Peyer's patch (tissue), 4 donors: ENCODE results near the gene PEAK1. TPM values are rescaled to one million over a fixed set of nuclear protein-coding genes. Genes with fewer than 3 reads are reported as not detected.
A peak's percentile ranks its signal among the peaks of the same experiment; 100 is the strongest.

Experiments used
- DNase-seq, 3 donors: peaks; one replicate each; pipeline ENCODE4 v3.0.0-alpha.2; 2017 to 2019
- H3K27ac ChIP-seq, 4 donors: fragments of 200-600 bp; sonication (generic); one replicate each; pipeline ENCODE4 v1.5.1; 2016 to 2019
- H3K27me3 ChIP-seq, 2 donors: fragments of 200-600 bp; sonication (generic); one replicate each; pipeline ENCODE4 v1.5.1; 2019
- H3K36me3 ChIP-seq, 3 donors: fragments of 200-600 bp; sonication (generic); one replicate each; pipeline ENCODE4 v1.5.1; 2016 to 2019
- H3K4me1 ChIP-seq, 4 donors: fragments of 200-600 bp; sonication (generic); one replicate each; pipeline ENCODE4 v1.5.1; 2016 to 2019
- H3K4me3 ChIP-seq, 4 donors: fragments of 200-600 bp; sonication (generic); 1 replicate in 3 of 4; 2 replicates in 1 of 4; pipeline ENCODE4 v1.5.1; 2016 to 2019; ENCODE audit warnings: mild to moderate bottlenecking in 1 of 4
- H3K9me3 ChIP-seq, 4 donors: fragments of 200-600 bp; sonication (generic); one replicate each; pipeline ENCODE4 v1.5.1; 2016 to 2019; ENCODE audit warnings: mild to moderate bottlenecking in 1 of 4
- POLR2A ChIP-seq, 2 donors: fragments of 450-650 bp; IDR thresholded peaks; one replicate each; pipeline ENCODE4 v1.5.1; 2017; ENCODE audit warnings: antibody characterized with exemption in 2 of 2, mild to moderate bottlenecking in 2 of 2, moderate library complexity in 2 of 2
- total RNA-seq, 4 donors: library from RNA; depleted of rRNA; stranded (reverse); fragments of >200 nt; gene quantifications; one replicate each; pipeline ENCODE4 v1.1.0, GENCODE V29; 2016
- TF ChIP-seq, protein P1 (sequence below), 6 experiments: fragments of 450-650 bp in 4 of 6; fragments of 200-600 bp in 2 of 6; sonication (generic) in 1 of 6; IDR thresholded peaks; one replicate each; pipeline ENCODE4 v1.5.1; 2017 to 2019; ENCODE audit warnings: antibody characterized with exemption in 6 of 6, mild to moderate bottlenecking in 3 of 6, moderate library complexity in 1 of 6

The PEAK1 gene
- total RNA-seq, 4 donors from 2014 or later: 28.7 to 81.7 (median 52.4) TPM

DNA sequence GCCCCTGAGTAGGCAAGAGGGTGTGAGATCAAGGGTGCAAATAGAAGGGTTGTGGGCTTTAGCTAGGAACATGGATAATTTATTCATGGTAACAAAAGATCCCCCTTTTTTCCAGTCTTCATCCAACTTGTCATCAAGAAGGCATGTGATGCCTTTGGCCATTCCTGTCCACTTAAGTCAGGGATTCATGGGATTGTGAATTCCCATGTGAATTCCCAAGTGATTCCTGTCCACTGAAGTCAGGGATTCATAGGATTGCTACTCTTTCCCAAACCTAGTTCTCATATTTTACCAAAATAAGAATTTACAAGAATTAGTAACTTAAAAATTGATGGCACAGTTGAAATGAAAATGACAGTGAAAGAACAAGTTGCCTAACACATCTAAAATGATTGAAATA lies 41.6 kb upstream of the PEAK1 start:
- H3K9me3 ChIP-seq: no peaks in the 10 kb centered on the region
- no peak overlapping the region for H3K4me3 ChIP-seq
- H3K36me3 ChIP-seq: peaks cover 0 to 46% (median 0%) of the 10 kb centered on the region in 3 donors
- no peaks in the 10 kb centered on the region for H3K27me3 ChIP-seq
- no peak for DNase-seq
- H3K4me1 ChIP-seq: peaks cover 0 to 7% (median 0%) of the 10 kb centered on the region in 4 donors
- no peak overlapping the region for H3K27ac ChIP-seq
- TF ChIP-seq, protein P1, sequence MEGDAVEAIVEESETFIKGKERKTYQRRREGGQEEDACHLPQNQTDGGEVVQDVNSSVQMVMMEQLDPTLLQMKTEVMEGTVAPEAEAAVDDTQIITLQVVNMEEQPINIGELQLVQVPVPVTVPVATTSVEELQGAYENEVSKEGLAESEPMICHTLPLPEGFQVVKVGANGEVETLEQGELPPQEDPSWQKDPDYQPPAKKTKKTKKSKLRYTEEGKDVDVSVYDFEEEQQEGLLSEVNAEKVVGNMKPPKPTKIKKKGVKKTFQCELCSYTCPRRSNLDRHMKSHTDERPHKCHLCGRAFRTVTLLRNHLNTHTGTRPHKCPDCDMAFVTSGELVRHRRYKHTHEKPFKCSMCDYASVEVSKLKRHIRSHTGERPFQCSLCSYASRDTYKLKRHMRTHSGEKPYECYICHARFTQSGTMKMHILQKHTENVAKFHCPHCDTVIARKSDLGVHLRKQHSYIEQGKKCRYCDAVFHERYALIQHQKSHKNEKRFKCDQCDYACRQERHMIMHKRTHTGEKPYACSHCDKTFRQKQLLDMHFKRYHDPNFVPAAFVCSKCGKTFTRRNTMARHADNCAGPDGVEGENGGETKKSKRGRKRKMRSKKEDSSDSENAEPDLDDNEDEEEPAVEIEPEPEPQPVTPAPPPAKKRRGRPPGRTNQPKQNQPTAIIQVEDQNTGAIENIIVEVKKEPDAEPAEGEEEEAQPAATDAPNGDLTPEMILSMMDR (IDR thresholded peaks at IDR 0.05): no peak
- TF ChIP-seq POLR2A (IDR thresholded peaks at IDR 0.05): no peak

DNA sequence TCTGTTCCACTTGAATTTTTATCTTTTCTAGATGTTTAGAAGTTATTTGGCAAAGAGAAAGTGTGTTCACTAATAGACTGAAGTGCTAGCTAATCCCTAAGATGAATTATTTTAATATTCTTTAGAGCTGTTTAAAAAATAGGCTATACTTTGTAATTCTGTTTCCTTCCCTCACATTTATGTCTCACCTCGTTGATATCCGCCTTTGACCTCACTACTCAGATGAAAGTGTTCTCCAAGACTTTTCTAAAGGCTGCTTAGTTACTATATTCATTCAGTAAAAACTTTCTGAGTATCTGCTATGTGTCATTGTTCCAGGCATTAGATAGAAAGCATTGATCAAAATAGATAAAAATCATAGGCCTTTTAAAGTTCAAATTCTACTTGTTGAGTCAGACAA lies 39.1 kb upstream of the PEAK1 start:
- Histone ChIP-seq H3K4me1 (peaks cover 0 to 15% (median 0%) of the 10 kb centered on the region in 4 donors), H3K27ac (no peak overlapping the region), H3K36me3 (peaks cover 0 to 26% (median 0%) of the 10 kb centered on the region in 3 donors), H3K4me3 (no peak overlapping the region), H3K27me3 (no peaks in the 10 kb centered on the region), H3K9me3 (no peaks in the 10 kb centered on the region)
- DNase-seq: no peak
- no peak for TF ChIP-seq POLR2A (IDR thresholded peaks at IDR 0.05)
- TF ChIP-seq, protein P1 (IDR thresholded peaks at IDR 0.05): no peak

DNA sequence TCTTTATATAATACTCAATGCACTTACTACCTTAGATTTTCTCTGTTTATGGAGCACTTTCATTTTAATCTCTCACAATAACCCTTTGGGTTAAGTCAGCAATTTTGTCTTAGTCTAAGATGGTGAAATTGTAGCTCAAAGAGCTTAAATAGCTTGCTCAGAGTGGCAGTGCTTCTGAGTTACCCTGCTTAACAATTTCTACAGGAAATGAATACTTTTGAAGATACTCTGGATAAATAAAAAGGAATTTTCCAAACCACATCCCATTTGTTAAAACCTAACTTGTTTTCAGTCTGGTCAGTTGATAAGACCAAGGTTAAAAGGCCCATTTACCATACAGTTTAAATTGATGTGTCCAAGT lies 38.0 kb upstream of the PEAK1 start:
- no peaks in the 10 kb centered on the region for H3K27me3 ChIP-seq
- H3K9me3 ChIP-seq: no peaks in the 10 kb centered on the region
- DNase-seq: no peak
- peaks cover 0 to 22% (median 0%) of the 10 kb centered on the region in 3 donors for H3K36me3 ChIP-seq
- TF ChIP-seq, protein P1 (IDR thresholded peaks at IDR 0.05): no peak
- no peak for TF ChIP-seq POLR2A (IDR thresholded peaks at IDR 0.05)
- H3K4me3 ChIP-seq: no peak overlapping the region
- peaks cover 0 to 15% (median 0%) of the 10 kb centered on the region in 4 donors for H3K4me1 ChIP-seq
- peak overlapping the region in 2 of 4 donors; percentile 1 to 34 for H3K27ac ChIP-seq

DNA sequence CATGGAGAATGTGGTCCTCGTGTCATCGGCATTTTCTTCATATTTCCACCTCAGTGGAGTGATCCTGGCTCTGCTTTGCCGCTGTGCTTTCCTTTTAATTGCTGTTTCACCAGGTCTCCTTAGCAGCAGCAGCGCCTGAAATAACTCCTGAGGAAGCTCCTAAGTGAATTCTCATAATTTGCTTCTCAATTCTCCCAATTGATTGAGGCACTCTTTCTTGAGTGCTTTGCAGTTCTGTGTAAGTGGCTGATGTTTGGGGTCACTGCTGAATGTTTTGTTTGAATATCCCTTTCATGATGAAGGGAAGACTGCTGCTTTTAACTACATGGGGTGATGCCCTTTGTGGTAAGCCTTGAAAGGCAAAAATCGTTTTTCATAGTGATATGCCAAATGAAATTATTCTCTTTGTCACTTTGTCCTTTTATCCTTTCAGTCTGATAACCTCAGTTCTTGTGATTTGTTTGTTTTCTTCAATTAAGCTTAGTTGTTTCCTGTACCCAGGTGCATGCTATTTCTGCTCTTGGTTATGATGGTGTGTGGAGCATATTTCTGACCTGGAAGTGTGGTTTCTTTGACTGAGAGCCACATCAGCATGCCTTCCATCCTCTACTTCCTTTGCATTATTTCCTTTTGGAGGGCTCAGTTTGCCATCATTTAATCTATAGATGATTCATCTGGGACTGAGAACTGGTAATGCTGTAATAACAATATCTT lies 37.4 kb upstream of the PEAK1 start:
- DNase-seq: no peak
- Histone ChIP-seq H3K4me1 (peaks cover 0 to 15% (median 0%) of the 10 kb centered on the region in 4 donors), H3K4me3 (no peak overlapping the region)

GRCh38 chr15:77456746-77457145 lies 36.8 kb upstream of the PEAK1 start:
- peaks cover 0 to 15% (median 0%) of the 10 kb centered on the region in 4 donors for H3K4me1 ChIP-seq
- TF ChIP-seq POLR2A (IDR thresholded peaks at IDR 0.05): no peak
- TF ChIP-seq, protein P1 (IDR thresholded peaks at IDR 0.05): no peak
- no peak for DNase-seq
- H3K27ac ChIP-seq: peak overlapping the region in 1 of 4 donors; percentile 56
- no peak overlapping the region for H3K4me3 ChIP-seq
- peaks cover 0 to 22% (median 0%) of the 10 kb centered on the region in 3 donors for H3K36me3 ChIP-seq
- no peaks in the 10 kb centered on the region for H3K9me3 ChIP-seq
- H3K27me3 ChIP-seq: no peaks in the 10 kb centered on the region

More for the DNA sequence above, 37.4 kb upstream of the PEAK1 start:
- H3K27ac ChIP-seq: peak overlapping the region in 2 of 4 donors; percentile 1 to 34
- H3K36me3 ChIP-seq: peaks cover 0 to 22% (median 0%) of the 10 kb centered on the region in 3 donors
- no peaks in the 10 kb centered on the region for H3K9me3 ChIP-seq
- no peaks in the 10 kb centered on the region for H3K27me3 ChIP-seq
- no peak for TF ChIP-seq POLR2A (IDR thresholded peaks at IDR 0.05)
- TF ChIP-seq, protein P1 (IDR thresholded peaks at IDR 0.05): no peak
